Uterus (tissue), 2 donors: ENCODE data around the gene URB2.

Experiments
- POLR2A ChIP-seq, 2 donors: fragments of 450-650 bp; IDR thresholded peaks; one replicate each; pipeline ENCODE4 v1.6.1; 2016; ENCODE audit warnings: antibody characterized with exemption in 2 of 2, mild to moderate bottlenecking in 1 of 2, moderate library complexity in 1 of 2
- TF ChIP-seq, protein P1 (sequence below), 4 experiments: fragments of 200-600 bp in 2 of 4; fragments of 450-650 bp in 2 of 4; sonication (generic) in 2 of 4; IDR thresholded peaks; one replicate each; pipeline ENCODE4 v1.5.1; 2016 to 2019; ENCODE audit warnings: antibody characterized with exemption in 4 of 4, mild to moderate bottlenecking in 2 of 4, moderate library complexity in 1 of 4

DNA sequence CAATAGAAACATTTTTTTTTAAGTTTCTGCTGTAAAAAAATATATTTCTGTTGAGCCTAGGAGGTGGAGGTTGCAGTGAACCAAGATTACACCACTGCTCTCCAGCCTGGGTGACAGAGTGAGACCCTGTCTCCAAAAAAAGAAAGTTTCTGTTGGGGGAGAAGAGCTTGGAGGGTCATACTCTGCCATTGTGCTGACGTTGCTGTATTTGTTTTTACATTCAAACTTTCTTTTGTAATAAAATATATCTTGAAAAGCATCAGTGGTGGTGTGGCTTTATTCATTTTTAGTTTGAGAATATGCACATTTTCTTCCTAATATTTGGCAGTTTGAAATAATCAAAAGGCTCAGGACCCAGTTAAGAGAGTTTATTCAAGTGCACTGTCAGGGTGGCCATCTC lies 64.6 kb downstream of the URB2 start:
- TF ChIP-seq, protein P1, sequence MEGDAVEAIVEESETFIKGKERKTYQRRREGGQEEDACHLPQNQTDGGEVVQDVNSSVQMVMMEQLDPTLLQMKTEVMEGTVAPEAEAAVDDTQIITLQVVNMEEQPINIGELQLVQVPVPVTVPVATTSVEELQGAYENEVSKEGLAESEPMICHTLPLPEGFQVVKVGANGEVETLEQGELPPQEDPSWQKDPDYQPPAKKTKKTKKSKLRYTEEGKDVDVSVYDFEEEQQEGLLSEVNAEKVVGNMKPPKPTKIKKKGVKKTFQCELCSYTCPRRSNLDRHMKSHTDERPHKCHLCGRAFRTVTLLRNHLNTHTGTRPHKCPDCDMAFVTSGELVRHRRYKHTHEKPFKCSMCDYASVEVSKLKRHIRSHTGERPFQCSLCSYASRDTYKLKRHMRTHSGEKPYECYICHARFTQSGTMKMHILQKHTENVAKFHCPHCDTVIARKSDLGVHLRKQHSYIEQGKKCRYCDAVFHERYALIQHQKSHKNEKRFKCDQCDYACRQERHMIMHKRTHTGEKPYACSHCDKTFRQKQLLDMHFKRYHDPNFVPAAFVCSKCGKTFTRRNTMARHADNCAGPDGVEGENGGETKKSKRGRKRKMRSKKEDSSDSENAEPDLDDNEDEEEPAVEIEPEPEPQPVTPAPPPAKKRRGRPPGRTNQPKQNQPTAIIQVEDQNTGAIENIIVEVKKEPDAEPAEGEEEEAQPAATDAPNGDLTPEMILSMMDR (IDR thresholded peaks at IDR 0.05): no peak
- TF ChIP-seq POLR2A (IDR thresholded peaks at IDR 0.05): no peak
